GF-D8 (cell line): ENCODE measurements around the gene KRT15.

ENCODE experiments used
- DNase-seq: peaks from one replicate; lab custom pipeline; 2025; lab: John Stamatoyannopoulos, UW

Gene KRT15

GRCh38 chr17:41524261-41524660, 5.6 kb upstream of the KRT15 start:
- no peak for DNase-seq

- DNase-seq: no peak
Observed at GRCh38 chr17:41523787-41524186, 5.1 kb upstream of the KRT15 start.

GRCh38 chr17:41523225-41523593, 4.5 kb upstream of the KRT15 start:
- no peak for DNase-seq

GRCh38 chr17:41522301-41523224, 3.9 kb upstream of the KRT15 start:
- no peak for DNase-seq

GRCh38 chr17:41521574-41522261, 3.0 kb upstream of the KRT15 start:
- no peak for DNase-seq

- DNase-seq: no peak
Observed at GRCh38 chr17:41520821-41521521, 2.3 kb upstream of the KRT15 start.

- DNase-seq: no peak
Observed at GRCh38 chr17:41519501-41520224, 973 bp upstream of the KRT15 start.

- no peak for DNase-seq
Observed at GRCh38 chr17:41518031-41518430, 659 bp downstream of the KRT15 start.

- DNase-seq: no peak
Observed at GRCh38 chr17:41516830-41517283, 1.8 kb downstream of the KRT15 start.

GRCh38 chr17:41516147-41516829, 2.4 kb downstream of the KRT15 start:
- no peak for DNase-seq

GRCh38 chr17:41513168-41513547, 5.5 kb downstream of the KRT15 start:
- no peak for DNase-seq

- no peak for DNase-seq
Observed at GRCh38 chr17:41512546-41513167, 6.0 kb downstream of the KRT15 start.

- no peak for DNase-seq
Observed at GRCh38 chr17:41511716-41512115, 7.0 kb downstream of the KRT15 start.

- no peak for DNase-seq
Observed at GRCh38 chr17:41511116-41511515, 7.6 kb downstream of the KRT15 start.

GRCh38 chr17:41510251-41511065, 8.2 kb downstream of the KRT15 start:
- DNase-seq: no peak

- no peak for DNase-seq
Observed at GRCh38 chr17:41507315-41507880, 11.3 kb downstream of the KRT15 start.

- DNase-seq: no peak
Observed at GRCh38 chr17:41505809-41506767, 12.6 kb downstream of the KRT15 start.

GRCh38 chr17:41505007-41505808, 13.5 kb downstream of the KRT15 start, which contains the start of gene KRT13:
Gene KRT13 (minus strand): TSS chr17:41505612. CDS start chr17:41505550, 62 bp downstream.
- DNase-seq: no peak
